Measurements from ENCODE around the gene CLASP1.
"Not testable (repeated sequence)": the region's sequence is repeated elsewhere in the genome, so short reads cannot be mapped to it uniquely, and the experiment has no call there.

Gene CLASP1

GRCh38 chr2:121613774-121614173, 35.5 kb downstream of the CLASP1 start:
- DNase-seq (ENCODE audit: low spot score): no peak

GRCh38 chr2:121613152-121613551, 36.1 kb downstream of the CLASP1 start:
- no peak for DNase-seq (ENCODE audit: low spot score)

GRCh38 chr2:121611730-121612705, 37.2 kb downstream of the CLASP1 start:
- DNase-seq (ENCODE audit: low spot score): peak; percentile 41

DNA sequence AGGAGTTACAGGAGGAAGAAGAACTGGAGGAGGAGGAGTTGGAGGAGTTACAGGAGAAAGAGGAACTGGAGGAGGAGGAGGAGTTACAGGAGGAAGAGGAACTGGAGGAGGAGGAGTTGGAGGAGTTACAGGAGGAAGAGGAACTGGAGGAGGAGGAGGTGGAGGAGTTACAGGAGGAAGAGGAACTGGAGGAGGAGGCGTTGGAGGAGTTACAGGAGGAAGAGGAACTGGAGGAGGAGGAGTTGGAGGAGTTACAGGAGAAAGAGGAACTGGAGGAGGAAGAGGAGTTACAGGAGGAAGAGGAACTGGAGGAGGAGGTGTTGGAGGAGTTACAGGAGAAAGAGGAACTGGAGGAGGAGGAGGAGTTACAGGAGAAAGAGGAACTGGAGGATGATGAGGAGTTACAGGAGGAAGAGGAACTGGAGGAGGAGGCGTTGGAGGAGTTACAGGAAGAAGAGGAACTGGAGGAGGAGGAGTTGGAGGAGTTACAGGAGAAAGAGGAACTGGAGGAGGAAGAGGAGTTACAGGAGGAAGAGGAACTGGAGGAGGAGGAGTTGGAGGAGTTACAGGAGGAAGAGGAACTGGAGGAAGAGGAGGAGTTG, 38.1 kb downstream of the CLASP1 start:
- not testable (repeated sequence) for DNase-seq (ENCODE audit: low spot score)

GRCh38 chr2:121610487-121610874, 38.8 kb downstream of the CLASP1 start:
- DNase-seq (ENCODE audit: low spot score): not testable (repeated sequence)

GRCh38 chr2:121608967-121609366, 40.3 kb downstream of the CLASP1 start:
- DNase-seq (ENCODE audit: low spot score): no peak

GRCh38 chr2:121608367-121608766, 40.9 kb downstream of the CLASP1 start:
- no peak for DNase-seq (ENCODE audit: low spot score)

DNA sequence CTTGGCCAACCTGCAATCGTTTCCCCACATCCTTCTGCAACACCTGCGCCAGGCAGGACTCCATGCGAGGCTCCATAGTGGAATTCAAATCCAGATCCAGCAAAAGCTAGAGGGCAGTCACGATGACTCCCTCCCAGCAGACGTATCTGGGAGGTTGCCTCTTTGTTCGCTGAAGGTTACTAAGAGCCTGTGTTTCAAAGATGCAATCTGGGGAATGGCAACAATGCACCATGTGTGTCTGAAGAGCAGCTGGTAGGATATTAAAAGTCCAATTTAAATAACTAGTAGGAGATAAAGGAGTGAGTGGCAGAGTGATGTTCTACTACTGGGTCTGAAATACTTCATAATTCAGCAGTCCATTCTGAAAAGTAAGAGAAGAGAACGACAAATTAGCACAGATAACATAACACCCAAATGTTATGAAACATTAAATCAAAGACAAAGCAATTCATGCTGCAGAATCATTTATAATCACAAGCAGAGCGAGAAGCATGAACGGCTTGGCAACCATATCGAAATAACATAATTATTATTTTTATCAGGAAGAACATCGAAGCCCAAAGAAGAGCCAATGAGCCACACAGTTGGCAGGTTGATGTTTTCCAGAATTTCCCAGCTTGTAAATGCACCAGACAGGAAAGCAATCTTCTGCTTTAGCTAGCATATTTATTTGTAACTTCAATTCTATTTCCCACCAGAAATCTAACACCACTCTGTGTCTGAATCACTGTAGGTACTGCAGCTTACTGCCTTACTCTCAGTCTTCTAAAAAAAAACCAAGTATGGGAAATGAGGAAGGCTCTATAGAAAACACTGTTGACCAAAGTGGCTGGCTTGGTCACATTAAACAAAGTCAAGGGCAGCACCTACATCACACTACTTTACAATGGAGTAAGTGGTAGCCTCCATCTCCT, 43.2 kb downstream of the CLASP1 start:
- DNase-seq (ENCODE audit: low spot score): no peak

DNA sequence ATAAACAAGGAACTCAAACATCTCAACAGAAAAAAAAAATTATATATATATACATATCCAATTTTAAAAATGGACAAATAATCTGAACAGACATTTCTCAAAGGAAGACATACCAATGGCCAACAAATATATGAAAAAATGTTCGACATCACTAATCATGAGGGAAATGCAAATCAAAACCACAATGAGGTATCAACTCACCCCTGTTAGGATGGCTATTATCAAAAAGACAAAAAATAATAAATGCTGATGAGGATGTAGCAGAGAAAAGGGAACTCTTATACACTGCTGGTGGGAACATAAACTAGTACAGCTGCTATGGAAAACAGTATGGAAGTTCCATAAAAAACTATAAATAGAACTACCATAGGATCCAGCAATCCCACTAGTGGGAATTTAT, 46.1 kb downstream of the CLASP1 start:
- DNase-seq (ENCODE audit: low spot score): peak; percentile 31

DNA sequence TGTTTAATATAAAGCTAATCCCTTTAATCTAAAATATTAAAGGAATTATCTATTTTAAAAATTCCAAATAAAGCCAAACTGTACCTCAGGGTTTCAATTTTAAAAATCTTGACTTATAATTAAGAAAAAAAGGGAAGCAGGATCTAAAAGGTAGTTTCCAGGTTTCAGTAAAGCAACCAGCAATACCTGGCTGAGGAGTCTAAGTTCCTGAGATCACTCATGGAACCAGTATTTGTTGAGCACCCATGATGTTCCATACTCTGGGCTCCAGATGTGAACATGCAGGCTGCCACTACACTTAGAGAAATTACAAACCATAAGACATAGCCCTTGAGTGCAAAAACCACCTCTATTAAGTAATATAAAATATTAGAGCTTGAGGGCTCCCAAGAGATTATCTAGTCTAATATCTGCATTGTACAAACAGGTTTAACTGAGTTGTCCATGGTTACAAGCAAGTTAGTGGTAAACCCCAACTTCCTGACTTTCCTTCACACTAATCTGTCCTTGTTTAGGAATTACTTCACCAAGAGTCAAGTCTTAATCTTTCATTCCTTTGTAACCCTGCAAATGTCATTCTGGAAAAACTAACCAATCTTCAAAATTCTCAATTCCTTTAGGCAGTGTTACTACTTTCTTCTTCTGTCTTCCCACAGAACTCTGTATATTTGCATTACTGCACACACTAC, 49.2 kb downstream of the CLASP1 start:
- no peak for DNase-seq (ENCODE audit: low spot score)

- DNase-seq (ENCODE audit: low spot score): no peak
Observed at GRCh38 chr2:121598087-121598486, 51.2 kb downstream of the CLASP1 start.

- DNase-seq (ENCODE audit: low spot score): peak; percentile 93
Observed at GRCh38 chr2:121596221-121597080, 52.8 kb downstream of the CLASP1 start.

GRCh38 chr2:121595012-121595891, 54.0 kb downstream of the CLASP1 start:
- no peak for DNase-seq (ENCODE audit: low spot score)

DNA sequence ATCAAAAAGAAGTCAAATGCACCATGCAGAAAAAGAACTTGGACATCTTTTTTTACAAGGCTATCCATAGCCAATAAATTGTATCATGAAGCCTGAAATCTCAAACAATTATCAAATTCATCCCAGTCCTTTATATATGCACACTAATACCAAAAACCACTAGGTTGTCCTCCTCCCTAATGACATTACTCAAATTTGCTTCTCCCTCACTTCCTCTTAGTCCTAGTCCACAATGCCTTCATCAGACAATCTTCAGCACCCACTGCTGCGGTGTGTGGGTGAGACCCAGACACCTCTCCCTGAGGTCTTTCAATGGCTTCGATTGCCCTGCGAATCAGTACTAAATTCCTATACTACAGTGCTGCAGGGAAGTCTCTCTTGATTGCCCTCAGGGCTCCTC, 58.1 kb downstream of the CLASP1 start:
- DNase-seq (ENCODE audit: low spot score): no peak

DNA sequence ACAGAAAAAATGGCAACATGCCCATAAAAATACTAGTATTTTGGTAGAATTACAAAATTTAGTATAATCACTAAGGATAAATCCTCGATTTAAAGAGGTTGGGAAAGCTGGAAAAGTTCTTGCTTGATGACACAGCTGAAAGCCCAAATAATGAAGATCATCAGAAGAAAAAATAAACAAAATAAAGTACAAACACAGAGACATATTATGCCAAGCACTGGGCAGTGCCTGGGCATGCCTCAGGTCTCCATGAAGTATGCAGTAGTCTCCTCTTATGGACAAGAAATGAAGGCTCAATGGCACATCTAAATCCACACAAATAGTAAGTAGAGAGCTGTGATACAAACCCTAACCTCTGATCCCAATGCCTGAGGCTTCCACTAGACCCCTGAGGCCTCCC, 60.9 kb downstream of the CLASP1 start:
- no peak for DNase-seq (ENCODE audit: low spot score)

DNA sequence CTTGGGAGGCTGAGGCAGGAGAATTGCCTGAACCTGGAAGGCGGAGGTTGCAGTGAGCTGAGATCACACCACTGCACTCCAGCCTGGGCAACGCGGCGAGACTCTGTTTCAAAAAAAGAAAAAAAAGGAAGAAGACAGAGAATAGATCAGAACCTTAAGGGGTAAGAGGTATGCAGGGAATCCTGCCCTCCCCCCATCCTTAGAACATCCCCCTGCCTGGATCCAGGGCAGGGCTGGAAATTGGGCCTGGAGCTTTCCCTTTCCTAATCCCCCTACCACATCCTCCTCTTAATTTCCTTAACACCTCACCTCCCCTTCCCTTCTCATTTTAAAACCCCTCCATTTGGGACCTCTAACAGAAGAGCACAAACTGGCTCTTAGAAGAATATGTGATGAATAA, 62.1 kb downstream of the CLASP1 start:
- DNase-seq (ENCODE audit: low spot score): no peak

- DNase-seq (ENCODE audit: low spot score): no peak
Observed at GRCh38 chr2:121584741-121585140, 64.5 kb downstream of the CLASP1 start.

DNA sequence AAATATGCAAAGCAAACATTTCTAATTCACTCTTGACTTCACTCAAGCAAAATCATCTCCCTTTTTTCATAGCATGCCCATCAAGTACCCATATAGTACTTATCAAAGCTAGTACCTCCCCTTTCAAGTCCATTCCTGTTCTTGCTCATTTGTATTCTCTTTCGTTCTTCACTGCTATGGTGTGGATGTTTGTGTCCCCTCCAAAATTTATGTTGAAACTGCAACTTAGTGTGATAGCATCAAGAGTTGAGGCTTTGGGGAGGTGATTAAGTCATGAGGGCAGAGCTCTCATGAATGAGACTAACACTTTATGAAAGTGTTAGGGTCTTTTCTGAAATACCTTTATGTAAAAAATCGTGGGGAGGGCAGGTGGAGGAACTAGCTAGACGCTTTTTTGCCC, 65.7 kb downstream of the CLASP1 start:
- no peak for DNase-seq (ENCODE audit: low spot score)

DNA sequence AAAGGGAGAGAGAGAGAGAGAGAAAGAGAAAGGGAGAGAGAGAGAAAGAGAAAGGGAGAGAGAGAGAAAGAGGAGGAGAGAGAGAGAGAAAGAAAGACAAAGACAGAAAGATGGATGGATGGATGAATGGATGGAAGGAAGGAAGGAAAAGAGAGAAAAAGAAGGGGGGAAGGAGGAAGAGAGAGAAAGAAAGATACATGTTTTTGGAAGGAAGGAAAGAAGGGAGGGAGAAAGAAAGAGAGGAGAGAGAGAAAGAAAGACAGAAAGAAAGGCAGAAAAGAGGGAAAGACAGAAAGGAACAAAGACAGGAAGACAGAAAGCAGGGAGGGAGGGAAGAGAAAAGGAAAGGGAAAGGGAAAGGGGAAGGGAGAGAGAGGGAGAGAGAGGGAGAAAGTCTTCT, 67.0 kb downstream of the CLASP1 start:
- DNase-seq (ENCODE audit: low spot score): no peak

GRCh38 chr2:121579309-121579708, 70.0 kb downstream of the CLASP1 start:
- DNase-seq (ENCODE audit: low spot score): no peak

All from NAMALWA (cell line).